GM12878 (cell line): ENCODE results near the gene SIRT5.

Source experiments
- BCLAF1 ChIP-seq: fragments of 450-650 bp; IDR thresholded peaks from 2 replicates; pipeline ENCODE4 v1.6.1; 2017; ENCODE audit warnings: antibody characterized with exemption, mild to moderate bottlenecking, moderate library complexity
- TF ChIP-seq, protein P1 (sequence below), 3 experiments: IDR thresholded peaks in 2 of 3; conservative IDR thresholded peaks in 1 of 3; 2 replicates each; pipeline ENCODE4 v1.5.1; 2011; ENCODE audit warnings: low read depth in 3 of 3, low read length in 3 of 3, mild to moderate bottlenecking in 3 of 3, control low read depth in 2 of 3, moderate library complexity in 2 of 3, inconsistent platforms in 1 of 3, mixed read lengths in 1 of 3; ENCODE audit not compliant: control insufficient read depth in 2 of 3, insufficient read depth in 1 of 3; ENCODE audit errors: extremely low read depth in 1 of 3

GRCh38 chr6:13559251-13559650, 15.2 kb upstream of the SIRT5 start:
- TF ChIP-seq, protein P1, sequence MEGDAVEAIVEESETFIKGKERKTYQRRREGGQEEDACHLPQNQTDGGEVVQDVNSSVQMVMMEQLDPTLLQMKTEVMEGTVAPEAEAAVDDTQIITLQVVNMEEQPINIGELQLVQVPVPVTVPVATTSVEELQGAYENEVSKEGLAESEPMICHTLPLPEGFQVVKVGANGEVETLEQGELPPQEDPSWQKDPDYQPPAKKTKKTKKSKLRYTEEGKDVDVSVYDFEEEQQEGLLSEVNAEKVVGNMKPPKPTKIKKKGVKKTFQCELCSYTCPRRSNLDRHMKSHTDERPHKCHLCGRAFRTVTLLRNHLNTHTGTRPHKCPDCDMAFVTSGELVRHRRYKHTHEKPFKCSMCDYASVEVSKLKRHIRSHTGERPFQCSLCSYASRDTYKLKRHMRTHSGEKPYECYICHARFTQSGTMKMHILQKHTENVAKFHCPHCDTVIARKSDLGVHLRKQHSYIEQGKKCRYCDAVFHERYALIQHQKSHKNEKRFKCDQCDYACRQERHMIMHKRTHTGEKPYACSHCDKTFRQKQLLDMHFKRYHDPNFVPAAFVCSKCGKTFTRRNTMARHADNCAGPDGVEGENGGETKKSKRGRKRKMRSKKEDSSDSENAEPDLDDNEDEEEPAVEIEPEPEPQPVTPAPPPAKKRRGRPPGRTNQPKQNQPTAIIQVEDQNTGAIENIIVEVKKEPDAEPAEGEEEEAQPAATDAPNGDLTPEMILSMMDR (IDR thresholded peaks at IDR 0.05 in 2 of 3, conservative IDR thresholded peaks at IDR 0.05 in 1 of 3; ENCODE audit: control insufficient read depth in 2 of 3, extremely low read depth in 1 of 3, insufficient read depth in 1 of 3, low read depth in 3 of 3, low read length in 3 of 3): no peak
- TF ChIP-seq BCLAF1: no peak
